Measurements from ENCODE around the gene MTSS2.
A peak's percentile ranks its signal among the peaks of the same experiment; 100 is the strongest.

MTSS2 gene

GRCh38 chr16:70679671-70680494, 6.0 kb downstream of the MTSS2 start:
- DNase-seq (ENCODE audit: low read depth, low spot score) = no peak
- Histone ChIP-seq H3K4me1 (ENCODE audit: insufficient read depth, insufficient read length) (peaks cover 37% of the 10 kb centered on the region), H3K9ac (ENCODE audit: insufficient read length, low read depth) (peak overlapping the region; percentile 29), H3K27me3 (ENCODE audit: insufficient read depth, insufficient read length) (no peaks in the 10 kb centered on the region), H3K9me3 (ENCODE audit: insufficient read depth, low read length) (no peaks in the 10 kb centered on the region), H3K4me3 (ENCODE audit: insufficient read length, low read depth) (no peak overlapping the region), H3K36me3 (ENCODE audit: insufficient read depth, insufficient read length, low read length) (peaks cover 85% of the 10 kb centered on the region)
- TF ChIP-seq SUZ12 (IDR thresholded peaks at IDR 0.05; ENCODE audit: extremely low read depth, insufficient read depth, insufficient read length) (no peak), YY1 (IDR thresholded peaks at IDR 0.05; ENCODE audit: insufficient read depth, insufficient read length) (no peak), ZNF274 (IDR thresholded peaks at IDR 0.05; ENCODE audit: low read depth, low read length) (no peak)

- no peaks in the 10 kb centered on the region for H3K9me3 ChIP-seq (ENCODE audit: insufficient read depth, low read length)
- DNase-seq (ENCODE audit: low read depth, low spot score) = no peak
- H3K9ac ChIP-seq (ENCODE audit: insufficient read length, low read depth) = peak overlapping the region; percentile 5
- H3K27me3 ChIP-seq (ENCODE audit: insufficient read depth, insufficient read length) = no peaks in the 10 kb centered on the region
- TF ChIP-seq SUZ12 (IDR thresholded peaks at IDR 0.05; ENCODE audit: extremely low read depth, insufficient read depth, insufficient read length) (no peak), ZNF274 (IDR thresholded peaks at IDR 0.05; ENCODE audit: low read depth, low read length) (no peak), YY1 (IDR thresholded peaks at IDR 0.05; ENCODE audit: insufficient read depth, insufficient read length) (no peak)
- H3K4me3 ChIP-seq (ENCODE audit: insufficient read length, low read depth) = no peak overlapping the region
- peaks cover 32% of the 10 kb centered on the region for H3K4me1 ChIP-seq (ENCODE audit: insufficient read depth, insufficient read length)
- H3K36me3 ChIP-seq (ENCODE audit: insufficient read depth, insufficient read length, low read length) = peaks cover 87% of the 10 kb centered on the region
Measured at GRCh38 chr16:70678898-70679670, 6.8 kb downstream of the MTSS2 start.

DNA sequence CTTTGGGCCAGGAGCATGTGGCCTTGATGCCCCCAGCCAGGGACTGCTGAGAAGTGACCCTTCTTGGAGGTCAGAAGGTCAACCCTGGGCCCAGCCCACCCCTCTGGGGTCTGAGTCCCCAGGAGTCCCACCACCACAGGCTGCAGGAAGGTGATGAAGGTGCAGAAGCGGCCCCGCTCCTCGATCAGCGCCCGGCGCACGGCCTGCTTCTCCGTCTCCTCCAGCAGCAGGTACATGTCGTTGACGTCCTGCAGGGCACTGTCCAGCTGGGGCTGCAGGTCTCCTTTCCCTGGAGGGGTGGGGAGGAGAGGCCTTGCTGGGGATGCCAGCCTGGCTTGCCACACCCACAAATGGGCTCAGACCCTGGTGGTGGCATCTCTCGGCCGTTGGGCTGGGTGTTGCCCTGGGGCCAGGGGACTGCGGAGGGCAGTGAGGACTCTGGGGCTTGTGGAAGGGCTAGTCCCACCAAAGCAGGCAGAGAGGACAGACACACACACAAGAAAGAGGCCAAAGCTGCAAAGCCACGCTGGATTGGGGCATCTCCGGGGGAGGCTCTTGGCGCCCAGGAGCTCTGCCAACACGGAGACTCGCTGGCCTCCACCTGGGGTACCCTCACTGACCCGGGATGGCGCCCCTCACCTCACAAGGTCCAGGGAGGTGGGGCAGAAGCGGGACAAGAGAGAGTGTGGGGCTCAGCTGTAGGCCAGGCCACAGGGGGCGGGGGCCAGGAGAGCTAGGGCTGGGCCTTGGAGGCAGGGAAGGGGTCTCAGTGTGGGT, 7.5 kb downstream of the MTSS2 start:
- no peak for DNase-seq (ENCODE audit: low read depth, low spot score)
- Histone ChIP-seq H3K9ac (ENCODE audit: insufficient read length, low read depth) (no peak overlapping the region), H3K27me3 (ENCODE audit: insufficient read depth, insufficient read length) (no peaks in the 10 kb centered on the region), H3K36me3 (ENCODE audit: insufficient read depth, insufficient read length, low read length) (peaks cover 87% of the 10 kb centered on the region), H3K4me1 (ENCODE audit: insufficient read depth, insufficient read length) (peaks cover 32% of the 10 kb centered on the region), H3K4me3 (ENCODE audit: insufficient read length, low read depth) (no peak overlapping the region), H3K9me3 (ENCODE audit: insufficient read depth, low read length) (no peaks in the 10 kb centered on the region)
- TF ChIP-seq YY1 (IDR thresholded peaks at IDR 0.05; ENCODE audit: insufficient read depth, insufficient read length) (no peak), ZNF274 (IDR thresholded peaks at IDR 0.05; ENCODE audit: low read depth, low read length) (no peak), SUZ12 (IDR thresholded peaks at IDR 0.05; ENCODE audit: extremely low read depth, insufficient read depth, insufficient read length) (no peak)

- H3K27me3 ChIP-seq (ENCODE audit: insufficient read depth, insufficient read length) = no peaks in the 10 kb centered on the region
- peaks cover 87% of the 10 kb centered on the region for H3K36me3 ChIP-seq (ENCODE audit: insufficient read depth, insufficient read length, low read length)
Measured at GRCh38 chr16:70677499-70678120, 8.2 kb downstream of the MTSS2 start.

GRCh38 chr16:70676675-70677498, 9.0 kb downstream of the MTSS2 start:
- TF ChIP-seq SUZ12 (IDR thresholded peaks at IDR 0.05; ENCODE audit: extremely low read depth, insufficient read depth, insufficient read length) = no peak
- no peak for TF ChIP-seq YY1 (IDR thresholded peaks at IDR 0.05; ENCODE audit: insufficient read depth, insufficient read length)
- TF ChIP-seq ZNF274 (IDR thresholded peaks at IDR 0.05; ENCODE audit: low read depth, low read length) = no peak
- Histone ChIP-seq H3K9ac (ENCODE audit: insufficient read length, low read depth) (no peak overlapping the region), H3K4me1 (ENCODE audit: insufficient read depth, insufficient read length) (peaks cover 23% of the 10 kb centered on the region), H3K4me3 (ENCODE audit: insufficient read length, low read depth) (no peak overlapping the region), H3K9me3 (ENCODE audit: insufficient read depth, low read length) (no peaks in the 10 kb centered on the region), H3K36me3 (ENCODE audit: insufficient read depth, insufficient read length, low read length) (peaks cover 93% of the 10 kb centered on the region), H3K27me3 (ENCODE audit: insufficient read depth, insufficient read length) (no peaks in the 10 kb centered on the region)
- DNase-seq (ENCODE audit: low read depth, low spot score) = no peak

More at GRCh38 chr16:70677499-70678120, 8.2 kb downstream of the MTSS2 start:
- H3K4me1 ChIP-seq (ENCODE audit: insufficient read depth, insufficient read length) = peaks cover 27% of the 10 kb centered on the region
- H3K4me3 ChIP-seq (ENCODE audit: insufficient read length, low read depth) = no peak overlapping the region
- H3K9ac ChIP-seq (ENCODE audit: insufficient read length, low read depth) = no peak overlapping the region
- no peaks in the 10 kb centered on the region for H3K9me3 ChIP-seq (ENCODE audit: insufficient read depth, low read length)
- no peak for TF ChIP-seq ZNF274 (IDR thresholded peaks at IDR 0.05; ENCODE audit: low read depth, low read length)
- TF ChIP-seq YY1 (IDR thresholded peaks at IDR 0.05; ENCODE audit: insufficient read depth, insufficient read length) = no peak
- no peak for TF ChIP-seq SUZ12 (IDR thresholded peaks at IDR 0.05; ENCODE audit: extremely low read depth, insufficient read depth, insufficient read length)
- no peak for DNase-seq (ENCODE audit: low read depth, low spot score)
